ENCODE data around the gene GCFC2. TPM values are rescaled to one million over a fixed set of nuclear protein-coding genes. Genes with fewer than 3 reads are reported as not detected.

GCFC2 gene
- total RNA-seq, 2 donors from 2014 or later, result 18.6 to 28.7 TPM

- H3K4me3 ChIP-seq (ENCODE audit: low read length), result no peak overlapping the region
- no peak overlapping the region for H3K9ac ChIP-seq (ENCODE audit: extremely low read depth, low read length, poor library complexity, severe bottlenecking)
- Mint-ChIP-seq H3K27me3 (ENCODE audit: insufficient read depth) (peaks cover 2% of the 10 kb centered on the region), H3K4me3 (no peak overlapping the region), H3K9me3 (peaks cover 4% of the 10 kb centered on the region), H3K36me3 (ENCODE audit: low read depth) (no peaks in the 10 kb centered on the region), H3K27ac (no peak overlapping the region), H3K4me1 (no peaks in the 10 kb centered on the region)
- H3K27ac ChIP-seq (ENCODE audit: low read depth, low read length), result no peak overlapping the region
- no peaks in the 10 kb centered on the region for H3K36me3 ChIP-seq (ENCODE audit: control insufficient read depth, insufficient read depth, low read length)
- DNase-seq, result no peak
- no peaks in the 10 kb centered on the region for H3K4me1 ChIP-seq (ENCODE audit: control insufficient read depth, insufficient read depth, low read length)
- 78 to 80% methylated on average over 3 to 5 of the region's 5 CpGs for WGBS, 2 experiments (ENCODE audit: insufficient coverage in 1 of 2, insufficient read length in 1 of 2)
- TF ChIP-seq CTCF (conservative IDR thresholded peaks at IDR 0.05), result peak; percentile 65
- no peaks in the 10 kb centered on the region for H3K27me3 ChIP-seq (ENCODE audit: control insufficient read depth, insufficient read depth, low read length, poor library complexity, severe bottlenecking)
- no peaks in the 10 kb centered on the region for H3K9me3 ChIP-seq (ENCODE audit: control insufficient read depth, low read length)
Observed at GRCh38 chr2:75729861-75730260, 19.1 kb upstream of the GCFC2 start.

GRCh38 chr2:75728614-75729419 is 18.1 kb upstream of the GCFC2 start:
- 94 to 96% methylated on average over 4 to 5 of the region's 6 CpGs for WGBS, 2 experiments (ENCODE audit: insufficient coverage in 1 of 2, insufficient read length in 1 of 2)
- Histone ChIP-seq H3K9me3 (ENCODE audit: control insufficient read depth, low read length) (no peaks in the 10 kb centered on the region), H3K27ac (ENCODE audit: low read depth, low read length) (no peak overlapping the region), H3K27me3 (ENCODE audit: control insufficient read depth, insufficient read depth, low read length, poor library complexity, severe bottlenecking) (no peaks in the 10 kb centered on the region), H3K4me3 (ENCODE audit: low read length) (no peak overlapping the region), H3K9ac (ENCODE audit: extremely low read depth, low read length, poor library complexity, severe bottlenecking) (no peak overlapping the region), H3K36me3 (ENCODE audit: control insufficient read depth, insufficient read depth, low read length) (no peaks in the 10 kb centered on the region), H3K4me1 (ENCODE audit: control insufficient read depth, insufficient read depth, low read length) (no peaks in the 10 kb centered on the region)
- no peaks in the 10 kb centered on the region for H3K4me1 Mint-ChIP-seq
- no peak overlapping the region for H3K27ac Mint-ChIP-seq
- no peak for DNase-seq
- no peak overlapping the region for H3K4me3 Mint-ChIP-seq
- no peak for TF ChIP-seq CTCF (conservative IDR thresholded peaks at IDR 0.05)
- no peaks in the 10 kb centered on the region for H3K36me3 Mint-ChIP-seq (ENCODE audit: low read depth)
- H3K9me3 Mint-ChIP-seq, result peaks cover 7% of the 10 kb centered on the region
- peaks cover 2% of the 10 kb centered on the region for H3K27me3 Mint-ChIP-seq (ENCODE audit: insufficient read depth)

- no peak overlapping the region for H3K4me3 Mint-ChIP-seq
- no peak for TF ChIP-seq CTCF (conservative IDR thresholded peaks at IDR 0.05)
- no peak overlapping the region for H3K27ac Mint-ChIP-seq
- H3K9me3 ChIP-seq (ENCODE audit: control insufficient read depth, low read length), result no peaks in the 10 kb centered on the region
- no peak overlapping the region for H3K27ac ChIP-seq (ENCODE audit: low read depth, low read length)
- no peak overlapping the region for H3K4me3 ChIP-seq (ENCODE audit: low read length)
- H3K9ac ChIP-seq (ENCODE audit: extremely low read depth, low read length, poor library complexity, severe bottlenecking), result no peak overlapping the region
- peaks cover 2% of the 10 kb centered on the region for H3K27me3 Mint-ChIP-seq (ENCODE audit: insufficient read depth)
- no peak for DNase-seq
- H3K36me3 ChIP-seq (ENCODE audit: control insufficient read depth, insufficient read depth, low read length), result no peaks in the 10 kb centered on the region
- no peaks in the 10 kb centered on the region for H3K27me3 ChIP-seq (ENCODE audit: control insufficient read depth, insufficient read depth, low read length, poor library complexity, severe bottlenecking)
- H3K9me3 Mint-ChIP-seq, result peaks cover 14% of the 10 kb centered on the region
- H3K4me1 ChIP-seq (ENCODE audit: control insufficient read depth, insufficient read depth, low read length), result no peaks in the 10 kb centered on the region
- no peaks in the 10 kb centered on the region for H3K36me3 Mint-ChIP-seq (ENCODE audit: low read depth)
- H3K4me1 Mint-ChIP-seq, result no peaks in the 10 kb centered on the region
Observed at GRCh38 chr2:75722687-75723086, 12.0 kb upstream of the GCFC2 start.
